OCI-LY1 (cell line): ENCODE data around the gene AGBL1.

Experiments used
- EZH2 ChIP-seq: fragments of 200-600 bp; sonication (generic), shearing (Covaris generic); IDR thresholded peaks from 2 replicates; pipeline ENCODE4 v1.8.0; 2017; ENCODE audit warnings: borderline replicate concordance, mixed run types, mild to moderate bottlenecking, antibody characterized with exemption, low read length, moderate library complexity, mixed read lengths
- TF ChIP-seq, protein P1 (sequence below): fragments of 200-600 bp; sonication (generic), shearing (Covaris generic); IDR thresholded peaks from 2 replicates; pipeline ENCODE4 v1.5.1; 2017; ENCODE audit warnings: mild to moderate bottlenecking, antibody characterized with exemption, low read length, moderate library complexity, mixed read lengths

DNA sequence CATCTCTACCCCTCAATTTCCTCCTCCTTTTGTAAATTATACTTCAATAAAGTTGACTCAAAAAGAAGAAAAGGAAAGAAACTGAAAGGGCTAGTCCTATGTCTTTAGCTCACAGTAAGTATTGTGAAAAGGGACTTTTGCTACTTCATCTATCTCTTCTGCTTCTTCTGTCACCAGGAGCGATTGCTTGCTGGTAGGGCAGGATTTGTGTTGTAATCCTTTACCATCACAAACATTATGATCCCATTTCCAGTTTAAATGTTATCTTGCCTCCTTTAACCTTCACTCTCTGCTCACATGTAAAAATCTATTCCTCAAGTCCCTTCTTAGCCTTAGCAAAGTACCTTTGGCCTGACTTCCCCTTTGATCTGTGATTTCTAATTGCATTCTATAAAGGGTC lies 537.1 kb downstream of the AGBL1 start:
- TF ChIP-seq, protein P1, sequence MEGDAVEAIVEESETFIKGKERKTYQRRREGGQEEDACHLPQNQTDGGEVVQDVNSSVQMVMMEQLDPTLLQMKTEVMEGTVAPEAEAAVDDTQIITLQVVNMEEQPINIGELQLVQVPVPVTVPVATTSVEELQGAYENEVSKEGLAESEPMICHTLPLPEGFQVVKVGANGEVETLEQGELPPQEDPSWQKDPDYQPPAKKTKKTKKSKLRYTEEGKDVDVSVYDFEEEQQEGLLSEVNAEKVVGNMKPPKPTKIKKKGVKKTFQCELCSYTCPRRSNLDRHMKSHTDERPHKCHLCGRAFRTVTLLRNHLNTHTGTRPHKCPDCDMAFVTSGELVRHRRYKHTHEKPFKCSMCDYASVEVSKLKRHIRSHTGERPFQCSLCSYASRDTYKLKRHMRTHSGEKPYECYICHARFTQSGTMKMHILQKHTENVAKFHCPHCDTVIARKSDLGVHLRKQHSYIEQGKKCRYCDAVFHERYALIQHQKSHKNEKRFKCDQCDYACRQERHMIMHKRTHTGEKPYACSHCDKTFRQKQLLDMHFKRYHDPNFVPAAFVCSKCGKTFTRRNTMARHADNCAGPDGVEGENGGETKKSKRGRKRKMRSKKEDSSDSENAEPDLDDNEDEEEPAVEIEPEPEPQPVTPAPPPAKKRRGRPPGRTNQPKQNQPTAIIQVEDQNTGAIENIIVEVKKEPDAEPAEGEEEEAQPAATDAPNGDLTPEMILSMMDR: no peak
- no peak for TF ChIP-seq EZH2
